Right forelimb (tissue), 1 donor: ENCODE data around the gene SCN10A.

Experiments used
- DNase-seq: peaks from one replicate; pipeline ENCODE4 v3.0.0-alpha.2; 2018

The SCN10A gene

GRCh38 chr3:38649500-38650247 lies 166.3 kb downstream of the SCN10A start, which contains the start of gene SCN5A:
TSS of gene SCN5A (minus strand) at chr3:38649687. CDS start at chr3:38633307, 16,380 bp downstream.
- peak; percentile 73 for DNase-seq

GRCh38 chr3:38648659-38649499 lies 167.1 kb downstream of the SCN10A start:
- no peak for DNase-seq

GRCh38 chr3:38648024-38648658 lies 167.9 kb downstream of the SCN10A start:
- DNase-seq: no peak

GRCh38 chr3:38647217-38647970 lies 168.6 kb downstream of the SCN10A start:
- no peak for DNase-seq
